Jurkat, Clone E6-1 (cell line): ENCODE measurements around the gene LCE1D. TPM values are rescaled to one million over a fixed set of nuclear protein-coding genes. Genes with fewer than 3 reads are reported as not detected.

Experiments used
- DNase-seq: peaks from one replicate; pipeline ENCODE4 v3.0.0-alpha.2; 2011; ENCODE audit warnings: low read depth, low spot score
- H3K4me3 ChIP-seq: 2 replicates; pipeline ENCODE4 v1.5.1; 2011; ENCODE audit warnings: mild to moderate bottlenecking, low read length, control low read depth, moderate library complexity
- polyA plus RNA-seq: library from polyadenylated mRNA; unstranded; fragments of >200 nt; gene quantifications from one replicate; pipeline ENCODE4 v1.2.1, GENCODE V29; 2012; ENCODE audit warnings: missing spikeins; ENCODE audit not compliant: insufficient read length, insufficient read depth

LCE1D gene
- polyA plus RNA-seq: not detected

GRCh38 chr1:152796421-152796820, at the start of gene LCE1D:
Gene LCE1D (plus strand): TSS chr1:152796721. CDS start chr1:152797795, 1,074 bp downstream.
- H3K4me3 ChIP-seq: no peak within 1 kb of the TSS
- DNase-seq: no peak

GRCh38 chr1:152747831-152748230, 48.7 kb upstream of the LCE1D start:
- DNase-seq: no peak
- no peak overlapping the region for H3K4me3 ChIP-seq

- DNase-seq: peak; percentile 3
- H3K4me3 ChIP-seq: no peak overlapping the region
Measured at GRCh38 chr1:152752225-152752624, 44.3 kb upstream of the LCE1D start.

GRCh38 chr1:152753586-152753985, 42.9 kb upstream of the LCE1D start:
- H3K4me3 ChIP-seq: no peak overlapping the region
- DNase-seq: no peak

- no peak overlapping the region for H3K4me3 ChIP-seq
- DNase-seq: no peak
Measured at GRCh38 chr1:152756872-152757271, 39.6 kb upstream of the LCE1D start.

GRCh38 chr1:152757747-152758146, 38.8 kb upstream of the LCE1D start, which contains the start of gene KPRP:
Gene KPRP (plus strand): TSS chr1:152758025. CDS start chr1:152759589, 1,564 bp downstream.
- DNase-seq: no peak
- H3K4me3 ChIP-seq: no peak within 1 kb of the TSS

GRCh38 chr1:152758636-152759035, 37.9 kb upstream of the LCE1D start:
- H3K4me3 ChIP-seq: no peak overlapping the region
- DNase-seq: no peak

GRCh38 chr1:152759453-152760173, 36.9 kb upstream of the LCE1D start:
- H3K4me3 ChIP-seq: no peak overlapping the region
- DNase-seq: no peak

- DNase-seq: no peak
- no peak overlapping the region for H3K4me3 ChIP-seq
Measured at GRCh38 chr1:152760551-152761190, 35.9 kb upstream of the LCE1D start.

- no peak overlapping the region for H3K4me3 ChIP-seq
- no peak for DNase-seq
Measured at GRCh38 chr1:152761609-152762213, 34.8 kb upstream of the LCE1D start.

- no peak for DNase-seq
- H3K4me3 ChIP-seq: no peak overlapping the region
Measured at GRCh38 chr1:152768847-152769533, 27.5 kb upstream of the LCE1D start.

- no peak for DNase-seq
- no peak overlapping the region for H3K4me3 ChIP-seq
Measured at GRCh38 chr1:152770411-152770810, 26.1 kb upstream of the LCE1D start.

- DNase-seq: no peak
- H3K4me3 ChIP-seq: no peak within 1 kb of the TSS
Measured at GRCh38 chr1:152774875-152775274, 21.6 kb upstream of the LCE1D start, which contains the start of gene LCE1F. Gene LCE1F (plus strand): TSS chr1:152775140. CDS start chr1:152776372, 1,232 bp downstream.

- no peak overlapping the region for H3K4me3 ChIP-seq
- no peak for DNase-seq
Measured at GRCh38 chr1:152776361-152776760, 20.2 kb upstream of the LCE1D start.

GRCh38 chr1:152777510-152778137, 18.9 kb upstream of the LCE1D start:
- DNase-seq: peak; percentile 21
- H3K4me3 ChIP-seq: no peak overlapping the region

- no peak overlapping the region for H3K4me3 ChIP-seq
- no peak for DNase-seq
Measured at GRCh38 chr1:152783095-152783494, 13.4 kb upstream of the LCE1D start.

- no peak for DNase-seq
- H3K4me3 ChIP-seq: no peak within 1 kb of the TSS
Measured at GRCh38 chr1:152786077-152786476, 10.4 kb upstream of the LCE1D start, which contains the start of gene LCE1E. Gene LCE1E (plus strand): TSS chr1:152786257. CDS start chr1:152787300, 1,043 bp downstream.

- no peak overlapping the region for H3K4me3 ChIP-seq
- no peak for DNase-seq
Measured at GRCh38 chr1:152795686-152796085, 835 bp upstream of the LCE1D start.

GRCh38 chr1:152801333-152801732, 4.8 kb downstream of the LCE1D start:
- no peak for DNase-seq
- no peak overlapping the region for H3K4me3 ChIP-seq
